ENCODE measurements around the gene KIF1A. TPM values are rescaled to one million over a fixed set of nuclear protein-coding genes. Genes with fewer than 3 reads are reported as not detected.

Gene KIF1A
- total and polyA plus RNA-seq, 10 of the 15 experiments (the other 5 are each of a cell fraction or from before 2014, with no cell fraction given) = 0.04 to 0.95 (median 0.06) TPM; not detected in 5

GRCh38 chr2:240785424-240786335, 34.3 kb downstream of the KIF1A start:
- Histone ChIP-seq H3K36me3 (ENCODE audit: control insufficient read depth in 2 of 2, insufficient read depth in 2 of 2, low read length in 1 of 2) (no peaks in the 10 kb centered on the region), H3K4me2 (ENCODE audit: control insufficient read depth, insufficient read depth) (no peak overlapping the region), H3K4me3 (no peak overlapping the region), H3K9ac (ENCODE audit: control insufficient read depth, insufficient read depth, low read length) (no peak overlapping the region), H4K20me1 (ENCODE audit: control insufficient read depth, insufficient read depth) (no peaks in the 10 kb centered on the region), H3K27ac (ENCODE audit: control insufficient read depth, insufficient read depth) (no peak overlapping the region), H3K4me1 (ENCODE audit: control insufficient read depth, insufficient read depth, low read length) (peaks cover 4% of the 10 kb centered on the region; the same call in 1 of the 2 replicates), H3K9me3 (replicated peaks; ENCODE audit: control insufficient read depth, insufficient read depth, low read length) (no peaks in the 10 kb centered on the region; the same call in 2 of the 3 replicates), H3K79me2 (ENCODE audit: control insufficient read depth, insufficient read depth, low read length) (no peaks in the 10 kb centered on the region), H2AFZ (ENCODE audit: control insufficient read depth, low read depth, low read length) (no peak overlapping the region), H3K27me3 (replicated peaks in 1 of 2; ENCODE audit: control insufficient read depth in 2 of 2, insufficient read depth in 2 of 2, low read length in 1 of 2) (no peaks in the 10 kb centered on the region)
- in situ Hi-C loops (cut with MboI) = no loop called here
- ChIA-PET SMC1A (ENCODE audit: uncharacterized antibody, unreplicated experiment) (no interaction called here), RAD21 (ENCODE audit: unreplicated experiment) (no interaction called here), CTCF (no interaction called here), POLR2A (no interaction called here)
- ATAC-seq (no peak), DNase-seq (ENCODE audit: low read depth, low spot score) (no peak), FAIRE-seq (no peak)
- no peak for TF ChIP-seq SPI1 (IDR thresholded peaks at IDR 0.05; ENCODE audit: borderline replicate concordance, insufficient read depth, low read depth, low read length)
- TF ChIP-seq CHD1 (IDR thresholded peaks at IDR 0.05; ENCODE audit: low read depth, low read length) = no peak
- TF ChIP-seq CTCF (IDR thresholded peaks at IDR 0.05 in 2 of 3, conservative IDR thresholded peaks at IDR 0.05 in 1 of 3; ENCODE audit: control insufficient read depth in 2 of 3, extremely low read depth in 1 of 3, insufficient read depth in 1 of 3, low read depth in 3 of 3, low read length in 3 of 3) = no peak
- WGBS (ENCODE audit: insufficient coverage, insufficient replicate concordance, low lambda C conversion rate, missing lambda C conversion rate) = 42% methylated on average over 21 of the region's 25 CpGs
- no TSS peak for BruUV-seq (replicated peaks)
- intact Hi-C loops (cut with micrococcal nuclease; ENCODE audit: unreplicated experiment) = no loop called here
